OCI-M2 (cell line): ENCODE data around the gene TP53TG5.

Source experiments
- DNase-seq: peaks from one replicate; lab custom pipeline; 2025; ENCODE audit not compliant: unreplicated experiment; lab: John Stamatoyannopoulos, UW

TP53TG5 gene

DNA sequence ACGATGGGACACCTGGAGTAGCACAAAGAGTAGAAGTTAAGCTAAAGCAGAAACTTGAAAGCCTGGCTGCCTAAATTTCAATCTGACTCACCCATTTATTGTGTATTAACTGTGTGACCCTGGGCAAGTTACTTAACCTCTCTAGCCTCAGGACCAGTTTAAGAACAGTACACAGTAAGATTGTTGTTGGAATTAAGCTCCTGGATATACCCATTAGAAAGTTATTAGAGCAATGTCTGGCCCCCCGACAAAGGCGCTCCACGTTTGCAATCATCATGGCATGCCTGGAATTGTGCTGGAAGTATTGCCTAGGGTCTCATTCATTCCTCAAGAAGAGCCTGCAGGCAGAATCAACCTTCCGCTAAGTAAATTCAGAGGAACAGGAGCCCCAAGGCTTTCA lies 31.3 kb downstream of the TP53TG5 start:
- no peak for DNase-seq

GRCh38 chr20:45346291-45346718 lies 31.8 kb downstream of the TP53TG5 start:
- DNase-seq: no peak

GRCh38 chr20:45345104-45345936 lies 32.8 kb downstream of the TP53TG5 start:
- no peak for DNase-seq

DNA sequence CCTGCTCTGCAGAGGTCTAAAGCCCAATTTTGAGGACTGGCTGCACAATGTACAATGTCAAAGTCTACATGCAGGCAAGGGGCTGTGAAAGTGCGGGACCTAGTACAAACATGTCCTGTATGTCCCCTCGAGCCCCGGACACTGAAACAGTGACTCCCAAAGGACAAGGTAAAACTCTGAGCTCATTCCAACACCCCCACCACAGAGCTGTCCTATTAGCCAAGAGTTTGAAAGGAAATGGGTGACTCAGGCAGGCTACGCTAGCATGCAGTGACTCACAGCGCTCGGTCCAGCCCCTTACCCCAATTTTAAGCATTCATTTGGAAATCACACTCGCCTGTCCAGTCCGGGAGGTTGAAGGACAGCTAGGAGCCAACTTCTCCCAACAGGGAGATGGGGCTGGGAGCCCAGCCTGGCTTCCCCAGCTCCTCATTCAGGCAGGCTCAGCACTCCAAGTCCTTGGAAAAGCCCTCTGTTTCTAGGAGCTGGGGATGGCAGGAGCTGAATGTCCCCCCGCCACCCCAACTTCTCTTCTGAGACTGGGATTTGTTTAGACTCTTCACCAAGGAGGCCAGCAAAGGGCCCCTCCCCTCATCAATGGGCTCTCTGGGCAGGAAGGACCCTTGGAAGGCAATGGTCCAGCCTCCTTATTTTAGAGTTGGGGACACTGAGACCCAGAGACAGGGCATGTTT lies 33.8 kb downstream of the TP53TG5 start:
- DNase-seq: no peak

DNA sequence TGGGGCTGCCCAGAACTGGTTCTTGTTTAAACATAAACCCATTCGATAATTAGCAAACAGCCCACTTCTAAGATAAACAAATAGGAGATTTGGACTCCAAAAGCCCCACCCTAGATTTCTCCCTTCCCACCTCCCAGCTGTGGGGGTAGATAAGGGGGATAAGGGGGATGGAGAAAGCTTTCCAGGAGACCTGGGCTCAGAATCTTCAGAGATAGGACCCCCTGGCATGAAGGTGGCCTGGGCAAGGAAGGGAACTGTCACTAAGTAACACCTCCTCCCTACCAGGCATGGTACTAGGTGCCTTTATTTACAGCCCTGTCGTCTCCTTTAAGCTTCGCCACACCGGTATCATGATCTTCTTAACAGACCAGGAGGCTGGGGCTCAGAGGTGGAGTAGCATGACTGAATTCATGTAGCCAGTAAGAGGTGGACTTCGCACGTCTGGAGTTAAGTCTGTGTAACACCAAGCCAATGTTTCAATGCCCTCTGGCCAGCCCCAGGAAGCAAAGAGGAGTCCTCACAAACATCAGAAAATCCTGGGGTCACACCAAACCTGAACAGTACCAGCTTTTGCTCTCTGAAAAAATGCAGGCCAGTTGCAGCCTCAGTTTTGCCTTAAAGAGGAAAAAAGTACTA lies 34.5 kb downstream of the TP53TG5 start:
- no peak for DNase-seq

DNA sequence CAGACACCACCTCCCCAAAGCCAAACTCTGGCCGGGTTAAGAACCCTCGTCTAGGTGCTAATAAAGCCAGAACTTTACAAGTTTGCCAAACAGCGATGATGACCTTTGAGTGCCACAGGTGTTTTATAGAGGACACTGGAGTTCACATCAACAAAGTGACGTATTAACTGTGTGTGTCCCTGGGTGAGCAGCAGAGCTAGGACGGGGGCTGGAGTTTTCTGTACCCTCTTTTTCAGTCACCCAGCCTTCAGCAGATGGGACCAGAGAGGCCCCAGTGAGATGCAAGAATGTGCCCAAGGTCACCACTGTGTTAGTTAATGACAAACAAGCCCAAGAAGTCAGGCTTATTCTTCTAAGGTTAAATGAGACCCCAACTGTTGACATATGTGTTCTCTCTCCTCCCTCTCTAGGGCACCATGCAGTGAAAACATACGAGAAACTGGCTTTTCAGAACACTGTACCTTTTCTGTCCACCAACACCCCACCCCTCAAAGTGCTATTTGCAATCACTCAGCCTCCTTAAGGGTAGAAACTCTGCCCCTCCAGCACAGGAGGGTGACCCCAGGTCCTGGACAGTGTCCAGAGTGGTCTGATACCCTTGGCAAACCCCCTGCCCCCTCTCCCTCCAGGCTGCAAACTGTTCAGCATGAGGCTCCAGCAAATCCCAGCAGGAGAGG lies 35.1 kb downstream of the TP53TG5 start:
- no peak for DNase-seq

- DNase-seq: no peak
Measured at GRCh38 chr20:45341939-45342854, 35.9 kb downstream of the TP53TG5 start.

DNA sequence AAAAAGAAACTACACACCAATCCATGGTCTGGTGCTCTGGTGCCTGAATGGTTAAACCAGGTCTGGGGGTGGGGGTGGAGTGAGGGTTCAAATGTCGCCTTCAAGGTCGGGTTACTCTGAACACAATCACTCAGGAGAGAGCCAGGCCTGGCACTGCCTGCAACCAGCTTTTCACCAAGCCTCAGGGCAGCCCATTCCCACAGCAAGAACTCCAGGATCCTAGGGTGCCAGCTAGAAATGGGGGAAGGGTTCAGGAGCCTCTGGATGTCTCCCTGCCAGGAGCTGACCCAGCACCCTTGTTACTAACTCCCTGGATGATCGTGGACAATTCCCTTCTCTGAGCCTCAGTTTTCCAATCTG lies 36.6 kb downstream of the TP53TG5 start:
- DNase-seq: no peak

GRCh38 chr20:45340951-45341350 lies 37.2 kb downstream of the TP53TG5 start:
- DNase-seq: no peak

DNA sequence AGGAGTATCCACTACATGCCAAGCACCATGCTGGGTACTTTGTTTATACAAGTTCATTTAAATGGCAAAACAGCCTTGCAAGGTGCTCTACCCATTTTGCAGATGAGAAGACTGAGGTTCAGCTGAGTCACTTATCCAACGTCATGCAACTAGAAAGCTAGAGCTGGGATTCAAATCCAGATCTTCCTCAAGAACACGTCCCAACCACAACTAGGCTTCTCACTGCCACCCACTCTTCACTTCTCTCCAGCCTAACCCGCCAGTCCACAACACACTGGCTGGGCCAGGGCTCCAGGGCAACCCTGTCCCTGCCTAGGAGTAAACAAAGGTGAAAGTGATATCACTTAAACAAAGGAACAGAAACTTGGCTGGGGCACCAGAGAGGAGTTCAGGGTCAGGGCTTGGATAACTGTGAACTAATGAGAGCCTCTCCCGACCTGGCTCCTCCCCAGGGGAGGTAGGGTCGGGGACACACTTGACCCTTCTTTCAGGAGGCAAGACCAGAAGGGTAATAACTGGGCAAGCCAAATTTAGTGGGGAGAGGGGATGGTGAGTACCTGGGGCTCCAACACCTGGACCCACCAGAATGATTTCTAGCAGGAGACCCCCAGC lies 37.8 kb downstream of the TP53TG5 start:
- no peak for DNase-seq

- no peak for DNase-seq
Measured at GRCh38 chr20:45339799-45340198, 38.3 kb downstream of the TP53TG5 start.

GRCh38 chr20:45339084-45339483 lies 39.0 kb downstream of the TP53TG5 start:
- no peak for DNase-seq

GRCh38 chr20:45338121-45339030 lies 39.7 kb downstream of the TP53TG5 start:
- DNase-seq: no peak

GRCh38 chr20:45337367-45338120 lies 40.6 kb downstream of the TP53TG5 start:
- no peak for DNase-seq

DNA sequence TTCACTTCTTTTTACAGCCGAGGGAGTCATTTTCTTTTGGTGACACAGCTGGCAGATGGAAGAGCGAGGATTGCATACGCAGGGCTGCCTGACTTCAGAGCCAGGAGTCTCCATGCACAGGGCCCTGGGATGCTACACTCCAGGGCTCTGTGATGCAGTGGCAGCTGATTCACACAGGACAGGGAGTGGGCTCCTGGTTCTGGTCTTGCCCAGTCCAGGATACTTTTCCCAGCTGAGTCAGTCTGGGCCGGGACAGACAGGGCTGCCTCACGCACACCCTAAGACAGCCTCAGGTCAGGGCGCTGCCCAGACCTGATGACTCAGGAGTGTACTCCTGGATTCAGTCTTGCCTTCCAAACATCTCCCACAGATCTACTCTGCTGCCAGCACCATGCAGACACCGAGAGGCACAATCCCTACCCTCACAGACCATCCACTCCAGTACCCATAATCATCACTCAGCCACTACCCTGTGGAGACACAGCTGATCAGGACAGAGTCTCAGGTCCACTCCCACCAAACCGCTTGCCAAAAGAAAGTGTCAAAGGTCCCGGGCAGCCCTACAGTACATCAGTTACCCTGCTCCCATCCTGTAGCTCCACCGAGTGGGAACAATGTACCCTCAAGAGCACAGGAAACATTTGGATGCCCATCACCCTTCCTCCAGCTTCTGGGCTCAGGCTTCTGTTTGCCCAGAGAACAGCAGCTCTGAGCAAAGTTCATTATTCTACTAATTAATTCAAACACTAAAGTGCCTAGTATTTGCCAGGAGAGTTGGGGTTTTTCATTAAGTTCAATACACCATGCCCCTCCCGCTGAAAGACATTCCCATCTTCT lies 41.4 kb downstream of the TP53TG5 start:
- no peak for DNase-seq

DNA sequence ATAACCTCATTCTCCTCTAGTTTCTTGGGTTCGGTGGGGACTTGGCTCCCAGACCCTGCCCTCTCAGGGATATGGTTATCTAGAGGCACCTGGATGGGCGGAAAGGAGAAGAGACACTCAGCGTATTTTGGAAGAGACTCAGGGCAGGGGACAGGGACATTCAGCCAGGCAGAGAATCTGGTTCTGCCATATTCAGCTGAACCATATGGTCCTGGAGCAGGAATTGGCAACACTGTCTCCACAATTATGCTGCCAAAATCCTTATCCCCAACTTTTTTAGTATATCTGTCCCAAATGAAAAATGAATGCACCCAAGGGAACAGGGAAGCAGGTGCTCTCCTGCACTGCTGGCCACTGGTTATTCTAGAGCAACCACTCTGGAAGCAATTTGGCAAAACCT lies 47.6 kb downstream of the TP53TG5 start:
- no peak for DNase-seq
